GM21737 (cell line): Measurements from ENCODE around the gene PLN.

Experiments used
- ATAC-seq: cut with Tn5 transposase; IDR thresholded peaks from one replicate; pipeline ENCODE4 v1.9.1; 2021; ENCODE audit warnings: mild to moderate bottlenecking, moderate library complexity; ENCODE audit not compliant: unreplicated experiment

Gene PLN

DNA sequence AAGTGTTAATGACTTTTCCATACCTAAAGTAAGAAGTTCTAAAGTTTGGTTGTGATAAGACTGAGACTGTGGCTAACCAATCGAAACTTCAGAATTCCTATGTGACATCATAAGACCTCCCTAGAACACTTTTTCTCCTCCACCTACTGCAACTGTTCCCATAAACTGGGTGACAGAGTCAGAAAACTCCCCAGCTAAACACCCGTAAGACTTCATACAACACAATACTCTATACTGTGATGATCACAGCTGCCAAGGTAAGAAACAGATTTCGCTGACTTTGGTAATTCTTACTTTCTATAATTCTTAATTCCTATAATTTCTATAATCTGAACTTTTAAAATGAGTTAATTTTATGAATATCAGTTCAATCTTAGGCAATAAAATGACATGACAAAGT is at the start of gene PLN:
TSS of gene PLN (plus strand) at position 161 of the 400 bp plus-strand sequence. CDS start 10,626 bp downstream, outside the sequence.
- no peak for ATAC-seq

DNA sequence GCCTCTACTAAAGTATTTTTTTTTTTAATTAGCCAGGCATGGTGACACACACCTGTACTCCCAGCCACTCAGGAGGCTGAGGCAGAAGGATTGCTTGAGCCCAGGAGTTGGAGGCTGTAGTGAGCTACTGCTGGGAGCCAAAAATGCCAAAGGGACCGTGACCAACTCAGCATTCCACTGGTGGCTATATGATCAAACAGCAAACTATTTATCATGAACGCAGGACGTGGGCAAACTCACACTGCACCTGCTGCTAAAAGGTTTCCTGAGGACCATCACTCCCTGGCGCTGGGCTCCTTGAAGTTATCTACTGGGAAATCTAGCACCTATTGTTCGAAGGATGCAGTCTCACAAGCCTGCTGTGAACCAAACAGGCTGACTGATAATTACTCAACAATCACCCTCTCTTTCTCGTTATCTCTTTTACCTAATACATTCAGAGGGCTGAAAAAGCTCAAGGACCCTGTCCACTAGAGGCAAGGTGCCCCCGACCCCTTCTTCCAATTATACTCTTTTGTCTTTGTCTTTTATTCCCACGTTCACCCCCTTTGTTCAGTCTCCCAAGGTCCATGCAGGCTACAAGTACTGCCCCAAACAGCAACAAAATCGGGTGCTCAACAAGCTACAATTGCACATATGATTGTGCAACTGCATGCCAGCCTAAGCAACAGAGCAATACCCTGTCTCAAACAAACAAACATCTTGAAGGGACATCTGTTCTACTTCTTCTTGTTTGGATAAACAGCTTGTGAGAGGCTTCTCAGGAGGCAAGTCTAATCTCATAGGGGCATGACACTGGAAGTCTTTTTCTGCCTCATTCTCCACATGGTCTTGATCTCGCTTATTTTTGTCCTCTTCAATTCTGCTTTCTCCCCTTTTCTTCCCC is 47.7 kb upstream of the PLN start:
- ATAC-seq, result no peak

DNA sequence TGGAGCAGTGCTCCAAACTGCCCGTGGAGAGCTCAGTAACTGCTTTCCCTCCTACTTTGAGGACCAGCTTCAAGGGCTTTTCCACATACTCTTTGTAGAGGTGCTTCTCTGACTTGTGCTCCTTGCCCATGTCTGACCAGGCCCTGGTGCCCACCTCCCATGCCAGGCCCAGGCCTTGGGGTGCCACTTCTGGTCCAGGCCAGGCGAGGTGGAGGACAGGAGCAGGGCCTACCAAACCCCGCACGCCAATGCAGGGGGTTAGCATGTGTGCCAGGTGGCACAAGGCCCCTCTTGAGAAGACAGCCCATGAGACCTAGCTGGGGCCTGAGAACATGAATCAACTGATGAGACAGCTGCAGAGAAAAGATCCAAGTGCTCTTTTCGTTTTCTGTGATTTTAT is 47.0 kb upstream of the PLN start:
- ATAC-seq, result no peak

DNA sequence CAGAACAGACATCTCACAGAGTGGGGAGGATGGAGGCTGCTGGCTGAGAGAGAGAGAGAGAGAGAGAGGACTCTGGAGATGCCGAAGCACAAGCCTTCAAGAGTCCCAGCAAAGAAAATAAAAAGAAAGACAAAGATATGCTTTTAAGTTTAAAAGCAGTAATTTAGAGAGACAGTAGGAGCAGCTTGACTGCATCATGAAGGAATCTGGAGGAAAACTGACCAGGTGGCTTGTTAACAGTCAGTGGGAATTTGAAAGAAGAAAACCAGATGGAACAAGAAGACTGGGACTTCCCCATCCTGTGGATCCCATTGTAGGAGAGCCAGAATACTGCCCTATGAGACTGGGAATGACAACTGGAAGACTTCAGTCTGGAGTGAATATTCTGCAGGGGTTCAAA is 46.3 kb upstream of the PLN start:
- ATAC-seq, result no peak

DNA sequence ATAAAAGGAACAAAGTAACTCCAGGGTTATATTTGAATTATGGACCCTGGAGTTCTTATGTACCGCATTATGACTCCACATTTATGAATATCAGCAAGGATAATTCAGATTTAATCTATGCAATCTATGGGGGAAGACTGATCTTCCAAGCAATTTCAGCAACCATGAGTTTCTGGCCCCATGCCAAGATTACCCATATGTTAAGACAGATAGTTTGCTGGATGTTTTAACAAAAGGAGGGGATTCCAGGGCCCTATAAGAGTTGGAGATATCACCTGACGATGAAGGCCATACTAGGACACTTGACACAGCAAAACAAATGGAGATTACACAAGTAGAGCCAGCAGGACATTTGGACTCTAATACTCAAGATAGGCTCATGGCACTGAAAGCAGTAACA is 45.9 kb upstream of the PLN start:
- no peak for ATAC-seq

DNA sequence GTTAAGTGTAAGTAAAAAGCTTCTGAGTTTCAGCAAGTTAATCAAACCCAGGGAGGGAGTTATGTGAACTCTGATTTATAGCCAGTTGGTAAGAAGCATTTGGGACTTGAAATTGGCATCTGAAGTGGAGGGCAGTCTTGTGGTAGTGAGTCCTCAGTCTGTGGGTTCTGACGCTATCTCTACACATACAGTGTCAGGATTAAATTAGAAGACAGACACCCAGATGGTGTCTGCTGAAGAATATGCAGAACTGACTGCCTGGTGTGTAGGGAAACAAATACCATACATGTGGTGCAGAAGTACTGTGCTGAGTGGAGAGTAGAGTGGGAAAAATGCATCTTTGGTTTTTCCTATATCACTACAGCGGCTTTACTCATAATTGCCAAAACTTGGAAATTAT is 43.5 kb upstream of the PLN start:
- no peak for ATAC-seq

DNA sequence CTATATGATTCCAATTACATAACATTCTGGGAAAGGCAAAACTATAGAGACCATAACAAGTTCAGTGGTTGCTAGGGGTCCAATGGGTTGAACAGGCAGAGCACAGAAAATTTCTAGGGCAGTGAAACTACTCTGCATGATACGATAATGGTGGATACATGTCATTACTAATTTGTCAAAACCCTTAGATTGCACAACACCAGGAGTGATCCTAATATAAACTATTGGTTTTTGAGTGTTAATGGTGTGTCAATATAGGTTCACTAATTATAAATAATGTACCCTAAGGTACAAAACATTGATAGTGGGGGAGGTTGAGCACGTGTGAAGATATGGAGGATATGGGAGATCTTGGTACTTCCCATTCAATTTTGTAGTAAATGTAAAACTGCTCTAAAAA is 42.4 kb upstream of the PLN start:
- no peak for ATAC-seq

DNA sequence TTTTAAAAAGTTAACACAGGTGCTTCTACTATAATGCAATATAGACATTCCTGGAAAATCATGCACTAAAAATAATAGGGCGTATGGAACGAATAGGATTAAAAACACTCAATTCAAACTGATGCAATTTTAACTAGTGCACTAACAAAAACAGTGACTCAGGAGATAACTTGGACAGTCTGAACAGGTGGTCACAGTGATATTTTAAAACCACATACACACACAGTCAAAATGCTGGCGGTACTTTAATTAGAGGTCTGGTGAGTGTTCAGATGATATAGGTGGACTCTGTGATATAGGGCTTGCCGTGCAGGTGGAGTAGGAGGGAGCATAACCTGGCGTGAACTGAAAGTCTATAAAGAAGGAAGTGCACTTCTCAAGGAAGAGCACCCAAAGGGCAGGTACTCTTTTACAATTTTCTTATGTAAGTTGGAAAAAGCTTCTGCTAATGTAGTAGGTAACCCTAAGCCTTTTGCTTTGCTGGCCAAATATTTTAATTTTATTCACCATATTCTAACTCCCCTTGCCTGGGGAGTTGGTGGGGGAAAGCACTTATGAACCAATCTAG is 41.9 kb upstream of the PLN start:
- ATAC-seq, result no peak

DNA sequence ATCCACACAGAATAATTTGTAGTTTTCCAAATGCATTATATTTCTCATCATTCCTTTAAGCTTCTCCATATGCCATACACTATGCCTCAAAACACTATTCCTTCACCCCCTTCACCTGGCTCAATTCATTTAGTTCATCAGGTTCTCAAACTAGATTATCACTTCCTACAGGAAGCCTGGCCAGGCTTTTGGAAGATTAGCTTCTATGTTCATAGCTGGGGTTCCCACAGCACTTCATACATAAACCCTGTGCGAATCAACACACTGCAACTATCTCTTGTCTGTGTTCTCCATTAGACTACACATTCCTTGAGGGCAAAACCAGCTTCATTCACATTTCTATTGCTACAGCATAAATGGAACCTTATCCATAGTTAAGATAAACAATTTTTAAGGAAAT is 40.5 kb upstream of the PLN start:
- no peak for ATAC-seq

DNA sequence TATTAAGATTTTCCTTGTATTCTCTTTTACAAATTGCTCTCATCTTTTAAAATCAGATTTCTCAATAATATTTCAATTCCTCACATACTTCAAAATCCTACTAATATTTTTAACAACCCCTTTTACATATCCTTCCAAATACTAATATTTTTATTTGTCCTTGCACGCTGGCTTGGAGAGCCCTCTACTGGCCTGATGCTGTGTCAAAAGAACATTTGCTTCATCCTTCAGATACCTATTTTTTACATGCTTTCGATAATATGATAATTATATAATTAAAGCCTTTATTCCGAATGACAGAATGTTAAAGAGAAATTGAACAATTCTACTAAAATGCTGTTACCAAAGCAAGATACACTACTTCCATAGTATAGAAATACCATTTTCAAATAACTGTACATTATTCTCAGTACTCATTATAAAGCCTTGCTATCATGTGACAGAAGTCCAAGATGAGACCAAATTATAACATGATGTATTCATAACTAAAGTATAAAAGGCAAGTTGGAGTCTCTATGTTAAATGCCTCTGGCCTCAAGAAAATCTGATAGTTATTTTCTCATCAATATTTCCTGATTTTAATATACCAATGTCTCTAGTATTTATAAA is 39.0 kb upstream of the PLN start:
- no peak for ATAC-seq

DNA sequence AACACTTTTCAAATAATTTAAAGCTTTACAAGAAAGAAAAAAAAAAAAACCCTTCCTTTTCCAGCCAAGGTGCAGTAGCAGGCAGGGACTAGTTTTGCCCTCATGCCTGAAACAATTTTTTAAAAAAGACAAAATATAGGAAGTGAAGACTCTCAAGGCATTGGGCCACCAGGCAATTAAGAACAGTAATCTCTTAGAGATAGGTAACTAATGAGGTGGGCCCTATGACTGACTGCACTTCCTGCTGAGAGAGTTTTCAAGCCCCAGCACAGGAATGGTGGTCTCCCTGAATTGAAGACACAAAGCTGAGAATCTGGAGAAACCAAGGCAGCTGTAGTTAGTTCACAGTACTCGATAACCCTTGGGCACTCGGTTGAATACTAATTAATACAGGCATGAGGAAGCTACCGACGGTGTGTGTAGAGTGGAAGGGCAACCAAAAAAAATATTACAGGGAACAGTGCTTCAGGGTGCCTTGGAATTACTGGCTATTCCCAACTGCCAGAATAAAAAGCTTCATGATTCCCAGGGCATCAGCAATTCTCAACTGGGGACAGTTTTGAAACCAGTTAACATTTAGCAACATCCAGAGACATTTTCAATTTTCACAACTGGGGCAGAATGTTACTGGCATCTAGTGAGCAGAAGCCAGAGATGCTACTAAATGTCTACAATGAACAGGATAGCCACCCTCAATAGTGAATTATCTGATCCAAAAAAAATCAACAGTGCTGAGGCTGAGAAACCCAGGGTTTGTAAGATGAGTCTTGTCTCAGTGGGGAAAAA is 36.0 kb upstream of the PLN start:
- no peak for ATAC-seq

DNA sequence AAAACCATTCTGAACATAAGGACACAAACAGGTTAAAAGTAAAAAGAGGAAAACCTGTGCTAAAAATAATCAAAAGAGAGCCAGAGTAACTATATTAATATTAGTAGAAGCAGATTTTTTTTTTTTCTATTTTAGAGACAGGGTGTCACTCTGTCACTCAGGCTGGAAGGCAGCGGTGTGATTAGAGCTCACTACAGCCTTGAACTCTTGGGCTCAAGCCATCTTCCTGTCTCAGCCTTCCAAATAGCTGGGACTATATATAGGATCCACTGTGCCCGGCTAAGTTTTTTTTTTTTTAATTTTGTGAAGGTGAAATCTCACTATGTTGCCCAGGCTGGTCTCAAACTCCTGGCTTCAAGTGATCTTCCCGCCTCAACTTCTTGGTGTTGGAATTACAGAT is 33.4 kb upstream of the PLN start:
- no peak for ATAC-seq

DNA sequence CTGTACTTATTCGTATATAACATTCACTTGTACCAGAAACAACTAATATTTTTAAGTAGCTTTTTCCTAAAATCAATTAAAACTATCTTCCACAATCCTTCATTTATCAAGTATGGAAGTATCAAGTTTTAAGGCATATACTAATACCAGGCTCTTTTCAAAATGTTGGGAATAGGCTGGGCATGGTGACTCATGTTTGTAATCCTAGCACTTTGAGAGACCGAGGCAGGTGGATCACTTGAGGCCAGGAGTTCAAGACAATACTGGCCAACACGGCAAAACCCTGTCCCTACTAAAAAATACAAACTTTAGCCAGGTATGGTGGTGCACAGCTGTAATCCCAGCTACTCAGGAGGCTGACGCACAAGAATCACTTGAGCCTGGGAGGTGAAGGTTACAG is 25.7 kb upstream of the PLN start:
- no peak for ATAC-seq

DNA sequence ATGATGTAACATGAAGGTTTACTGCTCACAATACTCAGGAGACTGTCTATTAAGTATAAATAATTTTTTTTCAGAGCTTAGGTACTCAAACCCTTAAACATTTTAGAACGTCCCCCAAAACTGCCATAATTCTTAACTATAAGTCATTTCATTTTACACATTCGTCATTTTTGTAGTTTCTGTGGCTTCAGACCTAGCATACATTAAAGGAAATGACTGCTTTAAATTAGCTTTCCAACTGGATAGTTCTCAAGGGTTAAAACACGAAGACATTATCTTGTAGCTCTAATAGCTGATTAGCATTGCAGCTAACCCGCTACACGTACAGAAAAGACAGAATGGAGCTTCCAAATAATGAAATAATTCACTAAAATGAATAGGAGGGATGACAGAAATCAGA is 24.9 kb upstream of the PLN start:
- ATAC-seq, result no peak

DNA sequence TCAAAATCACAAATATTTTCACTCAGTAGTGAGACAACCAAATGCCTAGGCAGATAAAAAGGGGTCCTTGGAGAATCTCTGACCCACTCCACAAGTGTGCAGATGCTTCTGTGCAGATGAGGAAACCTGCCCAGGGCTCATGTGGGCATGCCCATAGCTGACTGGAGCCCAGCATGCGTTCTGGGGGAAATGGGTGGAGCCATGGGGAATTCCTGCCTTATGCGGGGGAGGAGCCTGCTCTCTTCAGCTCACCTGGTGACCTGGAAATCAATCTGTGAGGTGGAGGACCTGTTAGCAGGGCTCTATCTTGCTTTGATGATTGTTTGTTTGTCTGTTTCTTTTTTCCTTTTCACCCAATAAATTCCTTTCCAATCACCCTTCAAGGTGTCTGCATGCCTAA is 23.4 kb upstream of the PLN start:
- ATAC-seq, result no peak

DNA sequence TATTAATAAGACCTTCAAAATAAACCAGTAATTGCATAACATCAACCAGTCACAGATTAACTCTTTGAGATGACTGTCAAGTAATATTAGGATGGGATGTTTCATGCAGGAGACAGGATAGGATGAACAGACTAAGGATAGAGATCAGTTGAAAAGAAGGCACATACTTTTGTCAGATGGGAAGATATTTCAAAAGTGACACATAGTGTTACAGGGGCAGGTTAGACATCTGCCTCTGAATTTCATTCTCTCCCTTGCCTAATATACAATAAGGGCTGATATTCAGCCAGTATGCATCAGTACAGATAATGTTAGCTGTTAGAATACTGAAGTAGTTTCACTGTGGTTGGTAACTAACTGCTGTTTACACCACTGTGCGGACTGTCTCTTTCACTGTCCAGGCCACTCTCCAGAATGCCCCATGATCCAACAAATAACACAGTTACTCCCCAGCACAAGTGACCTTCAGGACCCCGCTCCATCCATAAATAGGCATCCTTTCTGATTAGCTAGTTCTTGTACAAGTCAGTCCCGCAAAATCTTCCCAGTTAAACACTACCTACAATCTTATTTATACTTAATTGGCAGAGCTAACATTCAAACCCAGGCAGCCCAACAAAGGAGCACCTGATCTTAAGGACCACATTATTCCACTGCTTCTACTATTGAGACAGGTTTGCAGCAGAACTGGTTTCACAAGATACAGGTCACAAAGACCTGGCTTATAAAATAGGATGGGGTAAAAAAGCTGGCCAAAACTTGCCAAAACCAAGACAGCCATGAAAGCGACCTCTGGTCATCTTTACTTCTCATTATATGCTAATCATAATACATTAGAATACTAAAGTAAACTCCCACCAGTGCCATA is 21.9 kb upstream of the PLN start:
- no peak for ATAC-seq

DNA sequence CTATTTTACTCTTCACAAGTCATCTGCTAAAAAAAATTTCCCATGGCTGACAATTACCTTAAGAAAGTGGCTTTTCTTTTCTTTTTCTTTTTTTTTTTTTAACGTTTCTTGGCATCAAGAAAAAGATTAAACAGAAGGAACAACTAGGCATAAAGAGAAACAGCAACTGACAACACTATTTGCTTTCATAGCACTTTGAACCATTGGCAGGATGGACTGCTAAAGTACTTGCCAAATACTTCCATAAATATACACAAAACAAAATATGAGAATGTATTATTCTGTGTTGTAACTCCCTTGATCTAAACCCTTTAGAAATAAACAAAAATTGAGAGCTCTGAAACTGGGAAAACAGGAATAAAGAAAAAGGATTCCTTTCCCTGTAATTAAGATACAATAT is 20.0 kb upstream of the PLN start:
- ATAC-seq, result no peak

DNA sequence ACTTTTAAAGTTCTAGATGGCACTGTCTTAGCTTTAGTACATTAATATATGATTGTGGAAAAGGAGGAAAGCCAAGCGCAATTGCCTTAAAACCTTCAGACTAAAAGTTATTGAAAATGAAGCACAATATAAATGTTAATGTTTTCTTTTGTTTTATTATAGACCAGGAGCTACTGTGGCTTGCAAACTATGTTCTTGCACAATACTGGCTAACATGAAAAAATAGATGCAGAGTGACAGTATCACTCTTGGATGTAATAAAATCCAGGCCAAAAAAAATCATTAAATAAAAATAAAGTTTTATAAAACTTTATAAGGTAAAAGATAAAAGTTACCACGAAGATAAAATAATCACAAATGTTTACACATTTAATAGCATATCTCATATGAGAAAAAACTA is 18.3 kb upstream of the PLN start:
- ATAC-seq, result no peak

DNA sequence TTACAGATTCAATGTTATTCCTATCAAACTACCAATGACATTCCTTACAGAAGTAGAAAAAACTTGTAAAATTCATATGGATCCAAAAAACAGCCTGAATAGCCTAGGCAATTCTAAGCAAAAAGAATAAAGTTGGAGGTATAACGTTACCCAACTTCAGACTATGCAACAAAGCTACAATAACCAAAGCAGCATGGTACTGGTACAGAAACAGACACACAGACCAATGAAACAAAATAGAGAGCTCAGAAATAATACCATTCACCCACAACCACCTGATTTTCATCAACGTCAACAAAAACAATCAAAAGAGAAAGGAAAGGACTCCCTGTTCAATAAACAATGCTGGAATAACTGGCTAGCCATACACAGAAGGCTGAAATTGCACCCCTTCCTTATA is 17.2 kb upstream of the PLN start:
- ATAC-seq, result no peak

DNA sequence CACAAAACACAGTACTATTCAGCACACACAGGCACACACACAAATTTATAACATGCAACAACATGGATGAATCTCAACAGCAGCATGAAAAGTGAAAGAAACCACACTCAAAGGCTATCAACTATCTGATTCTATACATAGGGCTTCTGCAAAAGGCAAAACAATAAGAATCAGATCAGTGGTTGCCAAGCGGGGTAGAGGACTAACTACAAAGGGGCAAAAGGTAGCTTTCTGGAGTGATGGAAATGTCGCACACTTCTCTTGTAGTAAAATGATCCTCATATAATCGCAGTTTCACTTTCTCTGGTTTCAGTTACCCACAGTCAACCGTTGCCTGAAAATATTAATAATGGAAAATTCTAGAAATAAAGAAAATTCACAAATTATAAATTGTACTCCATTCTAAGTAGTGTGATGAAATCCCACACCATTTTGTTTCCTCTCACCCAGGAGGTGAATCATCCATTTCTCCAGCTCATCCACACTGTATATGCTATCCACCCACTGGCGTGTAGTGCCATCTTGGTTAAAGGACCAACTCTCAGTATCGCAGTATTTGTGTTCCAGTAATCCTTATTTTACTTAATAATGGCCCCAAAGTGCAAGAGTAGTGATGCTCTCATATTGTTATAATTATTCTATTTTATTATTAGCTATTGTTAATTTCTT is 12.8 kb upstream of the PLN start:
- no peak for ATAC-seq
